NCI-H526 (cell line): Measurements from ENCODE around the gene RSPH9.

Source experiments
- DNase-seq, 2 experiments: peaks; one replicate each; lab custom pipeline; 2025; lab: John Stamatoyannopoulos, UW

RSPH9 gene

GRCh38 chr6:43668151-43669028 lies 23.6 kb downstream of the RSPH9 start:
- DNase-seq = peak; percentile 22 to 71

GRCh38 chr6:43669050-43669921 lies 24.4 kb downstream of the RSPH9 start:
- no peak for DNase-seq

GRCh38 chr6:43669922-43670622 lies 25.2 kb downstream of the RSPH9 start:
- DNase-seq = no peak

GRCh38 chr6:43670623-43670986 lies 25.8 kb downstream of the RSPH9 start:
- no peak for DNase-seq

- no peak for DNase-seq
These were observed 26.4 kb downstream of the RSPH9 start for GRCh38 chr6:43671011-43671800.

GRCh38 chr6:43671801-43672690 lies 27.2 kb downstream of the RSPH9 start:
- DNase-seq = no peak

- DNase-seq = no peak
These were observed 28.7 kb downstream of the RSPH9 start for GRCh38 chr6:43673444-43674084.

GRCh38 chr6:43674291-43674690 lies 29.5 kb downstream of the RSPH9 start:
- DNase-seq = no peak

GRCh38 chr6:43674921-43675320 lies 30.1 kb downstream of the RSPH9 start:
- no peak for DNase-seq

- DNase-seq = no peak
These were observed 32.2 kb downstream of the RSPH9 start for GRCh38 chr6:43676962-43677606.

- DNase-seq = no peak
These were observed 32.9 kb downstream of the RSPH9 start for GRCh38 chr6:43677759-43678158.

- no peak for DNase-seq
These were observed 33.5 kb downstream of the RSPH9 start for GRCh38 chr6:43678341-43678740.

GRCh38 chr6:43679057-43679456 lies 34.2 kb downstream of the RSPH9 start:
- DNase-seq = no peak

GRCh38 chr6:43680308-43681200 lies 35.7 kb downstream of the RSPH9 start:
- DNase-seq = no peak

- no peak for DNase-seq
These were observed 36.5 kb downstream of the RSPH9 start for GRCh38 chr6:43681303-43681702.

GRCh38 chr6:43682724-43683429 lies 38.0 kb downstream of the RSPH9 start:
- DNase-seq = no peak

- no peak for DNase-seq
These were observed 39.0 kb downstream of the RSPH9 start for GRCh38 chr6:43683708-43684455.
